ENCODE data around the gene LRRC42.
"Not testable (repeated sequence)": the region's sequence is repeated elsewhere in the genome, so short reads cannot be mapped to it uniquely, and the experiment has no call there.

Gene LRRC42

DNA sequence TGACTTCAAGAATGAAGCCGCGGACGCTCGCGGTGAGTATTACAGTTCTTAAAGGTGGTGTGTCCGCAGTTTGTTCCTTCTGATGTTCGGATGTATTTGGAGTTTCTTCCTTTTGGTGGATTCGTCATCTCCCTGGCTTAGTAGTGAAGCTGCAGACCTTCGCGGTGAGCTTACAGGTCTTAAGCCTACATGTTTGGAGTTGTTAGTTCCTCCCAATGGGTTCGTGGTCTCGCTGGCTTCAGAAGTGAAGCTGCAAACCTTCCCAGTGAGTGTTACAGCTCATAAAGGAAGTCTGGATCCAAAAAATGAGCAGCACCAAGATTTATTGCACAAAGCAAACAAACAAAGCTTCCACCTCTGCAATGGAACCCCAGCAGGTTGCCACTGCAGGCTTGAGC lies 57.1 kb downstream of the LRRC42 start:
- in situ Hi-C loops (cut with HindIII; ENCODE audit: low sequenced_read_pairs) = no loop called here

DNA sequence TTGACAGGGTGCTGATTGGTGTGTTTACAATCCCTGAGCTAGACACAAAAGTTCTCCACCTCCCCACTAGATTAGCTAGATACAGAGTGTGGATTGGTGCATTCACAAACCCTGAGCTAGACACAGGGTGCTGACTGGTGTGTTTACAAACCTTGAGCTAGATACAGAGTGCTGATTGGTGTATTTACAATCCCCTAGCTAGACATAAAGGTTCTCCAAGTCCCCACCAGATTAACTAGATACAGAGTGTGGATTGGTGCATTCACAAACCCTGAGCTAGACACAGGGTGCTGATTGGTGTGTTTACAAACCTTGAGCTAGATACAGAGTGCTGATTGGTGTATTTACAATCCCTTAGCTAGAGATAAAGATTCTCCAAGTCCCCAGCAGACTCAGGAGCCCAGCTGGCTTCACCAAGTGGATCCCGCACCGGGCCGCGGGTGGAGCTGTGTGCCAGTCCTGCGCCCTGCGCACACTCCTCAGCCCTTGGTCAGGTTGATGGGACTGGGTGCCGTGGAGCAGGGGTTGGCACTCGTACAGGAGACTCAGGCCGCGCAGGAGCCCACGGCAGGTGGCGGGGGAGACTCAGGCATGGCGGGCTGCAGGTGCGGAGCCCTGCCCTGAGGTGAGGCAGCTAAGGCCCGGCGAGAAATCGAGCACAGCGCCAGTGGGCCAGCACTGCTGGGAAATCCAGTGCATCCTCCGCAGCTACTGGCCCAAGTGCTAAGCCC lies 57.8 kb downstream of the LRRC42 start:
- in situ Hi-C loops (cut with HindIII; ENCODE audit: low sequenced_read_pairs) = not testable (repeated sequence)

DNA sequence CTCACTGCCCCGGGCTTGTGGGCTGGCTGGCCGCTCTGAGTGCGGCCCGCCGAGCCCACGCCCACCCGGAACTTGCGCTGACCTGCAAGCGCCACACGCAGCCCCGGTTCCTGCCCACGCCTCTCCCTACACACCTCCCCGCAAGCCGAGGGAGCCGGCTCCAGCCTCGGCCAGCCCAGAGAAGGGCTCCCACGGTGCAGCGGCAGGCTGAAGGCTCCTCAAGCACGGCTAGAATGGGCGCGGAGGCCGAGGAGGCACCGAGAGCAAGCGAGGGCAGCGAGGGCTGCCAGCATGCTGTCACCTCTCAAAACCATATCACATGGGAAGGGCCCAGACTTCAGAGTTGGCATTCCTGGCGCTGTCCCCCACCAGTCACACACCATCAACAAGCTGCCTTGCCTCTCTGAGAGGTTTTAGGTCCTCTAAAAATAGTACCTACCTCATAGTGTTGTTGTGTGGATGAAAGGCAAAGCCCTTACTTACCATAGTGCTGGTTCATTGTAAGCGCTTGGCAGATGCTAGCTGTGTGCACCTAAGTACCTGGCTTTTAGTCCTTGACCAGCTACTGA lies 58.4 kb downstream of the LRRC42 start:
- in situ Hi-C loops (cut with HindIII; ENCODE audit: low sequenced_read_pairs) = no loop called here

DNA sequence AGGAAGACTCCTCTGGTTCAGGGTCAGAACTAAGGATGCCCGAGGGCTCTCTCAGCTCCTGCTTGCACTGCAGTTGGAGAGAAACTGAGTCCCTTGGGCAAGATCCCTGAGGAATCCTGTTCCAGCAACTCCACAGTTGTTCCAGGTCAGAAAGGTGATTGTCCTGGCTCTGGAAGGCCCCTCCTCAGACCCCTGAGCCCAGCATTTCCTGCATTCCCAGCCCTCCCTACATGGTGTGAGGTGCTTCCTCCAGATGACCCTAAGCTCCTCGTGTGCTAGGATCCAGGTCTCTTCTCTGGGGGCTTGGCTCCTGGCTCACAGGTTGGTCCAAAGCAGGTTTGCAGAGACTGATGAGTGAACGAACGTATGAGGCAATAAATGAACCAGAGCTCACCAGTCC lies 60.4 kb downstream of the LRRC42 start:
- in situ Hi-C loops (cut with HindIII; ENCODE audit: low sequenced_read_pairs) = no loop called here

DNA sequence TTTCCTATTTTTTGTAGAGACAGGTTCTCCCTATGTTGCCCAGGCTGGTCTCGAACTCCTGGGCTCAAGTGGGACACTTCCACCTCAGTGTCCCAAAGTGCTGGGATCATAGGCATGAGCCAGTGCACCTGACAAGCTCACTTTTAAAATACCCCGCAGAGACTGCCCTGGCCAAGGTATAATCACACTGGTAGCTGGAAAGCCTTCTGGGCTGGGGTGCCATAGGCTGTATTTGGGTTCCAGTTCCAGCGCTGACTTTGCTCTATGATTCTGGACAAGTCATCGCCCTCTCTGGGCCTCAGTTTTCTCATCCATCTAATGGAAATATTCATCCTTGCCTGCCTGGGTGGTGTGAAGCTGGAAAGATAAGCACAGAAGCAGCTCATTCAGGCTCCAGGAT lies 61.5 kb downstream of the LRRC42 start:
- in situ Hi-C loops (cut with HindIII; ENCODE audit: low sequenced_read_pairs) = no loop called here

DNA sequence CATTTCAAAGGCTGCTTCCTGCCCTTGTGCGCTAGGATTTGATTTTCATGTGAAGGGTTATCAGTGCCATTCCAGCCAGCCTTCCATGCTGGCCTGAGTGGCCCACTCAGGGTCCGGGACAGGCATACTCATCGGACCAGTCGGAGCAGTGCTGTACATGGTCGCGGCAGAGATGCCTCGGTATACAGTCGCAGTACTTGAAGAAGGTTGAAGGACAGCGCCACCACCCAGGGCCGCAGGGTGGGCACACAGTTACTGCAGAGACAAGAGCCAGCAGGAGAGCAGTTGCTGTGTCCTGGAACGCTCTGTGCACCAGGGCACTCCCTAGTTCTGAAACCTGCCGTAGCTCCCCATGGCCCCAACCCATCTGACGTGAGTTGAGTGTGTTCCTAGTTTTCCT lies 62.7 kb downstream of the LRRC42 start:
- in situ Hi-C loops (cut with HindIII; ENCODE audit: low sequenced_read_pairs) = no loop called here

DNA sequence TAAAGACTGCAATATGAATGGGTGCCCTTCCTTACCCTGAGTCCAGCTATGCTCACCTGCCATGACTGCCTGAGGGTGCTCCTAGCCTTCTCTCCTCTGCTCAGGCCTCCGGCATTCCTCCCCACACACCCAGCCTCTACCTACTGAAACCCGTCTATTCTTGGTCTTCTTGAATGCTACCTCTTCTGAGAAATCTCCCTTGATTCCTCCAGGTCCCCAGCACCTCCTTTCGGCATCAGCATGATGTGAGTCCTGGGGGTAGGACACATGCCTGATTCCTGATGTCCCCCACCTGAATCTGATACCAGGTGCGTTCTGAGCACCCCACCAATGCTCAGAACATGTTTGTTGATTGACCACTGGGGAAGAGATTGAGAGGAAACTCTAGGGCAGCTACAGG lies 63.3 kb downstream of the LRRC42 start:
- in situ Hi-C loops (cut with HindIII; ENCODE audit: low sequenced_read_pairs) = no loop called here

DNA sequence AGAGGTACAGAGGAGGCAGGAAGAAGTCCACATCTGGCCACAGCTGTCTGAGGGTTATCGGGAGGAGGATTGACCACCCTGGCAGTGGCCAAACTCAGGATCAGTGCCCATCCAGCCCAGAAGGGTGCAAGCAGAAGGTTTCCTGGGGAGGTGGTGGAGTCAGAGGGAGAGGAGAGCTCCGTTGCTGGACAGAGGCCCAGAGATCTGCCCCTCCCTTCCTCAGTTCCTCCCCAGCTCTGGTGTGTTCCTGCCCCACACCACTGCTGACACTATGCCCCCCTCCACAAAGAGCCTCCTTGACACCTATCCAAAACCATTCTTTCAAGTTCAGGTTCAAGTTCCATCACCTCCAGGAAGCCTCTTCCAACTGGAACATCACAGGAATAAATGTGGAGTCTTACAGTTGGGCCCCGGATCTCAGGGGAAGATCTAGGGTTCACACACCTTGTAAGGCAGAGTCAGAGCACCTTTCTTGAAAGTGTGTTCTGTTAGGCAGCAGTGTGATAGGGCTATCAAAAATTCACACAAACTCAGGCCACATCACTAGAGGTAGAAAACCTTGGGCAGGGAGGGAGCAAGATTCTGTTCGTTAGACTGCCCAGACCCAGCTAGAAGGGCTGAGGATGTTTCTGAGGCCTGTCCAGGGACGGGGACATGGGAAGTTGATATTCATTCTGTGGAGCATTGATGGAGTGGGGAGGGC lies 64.4 kb downstream of the LRRC42 start:
- in situ Hi-C loops (cut with HindIII; ENCODE audit: low sequenced_read_pairs) = no loop called here

DNA sequence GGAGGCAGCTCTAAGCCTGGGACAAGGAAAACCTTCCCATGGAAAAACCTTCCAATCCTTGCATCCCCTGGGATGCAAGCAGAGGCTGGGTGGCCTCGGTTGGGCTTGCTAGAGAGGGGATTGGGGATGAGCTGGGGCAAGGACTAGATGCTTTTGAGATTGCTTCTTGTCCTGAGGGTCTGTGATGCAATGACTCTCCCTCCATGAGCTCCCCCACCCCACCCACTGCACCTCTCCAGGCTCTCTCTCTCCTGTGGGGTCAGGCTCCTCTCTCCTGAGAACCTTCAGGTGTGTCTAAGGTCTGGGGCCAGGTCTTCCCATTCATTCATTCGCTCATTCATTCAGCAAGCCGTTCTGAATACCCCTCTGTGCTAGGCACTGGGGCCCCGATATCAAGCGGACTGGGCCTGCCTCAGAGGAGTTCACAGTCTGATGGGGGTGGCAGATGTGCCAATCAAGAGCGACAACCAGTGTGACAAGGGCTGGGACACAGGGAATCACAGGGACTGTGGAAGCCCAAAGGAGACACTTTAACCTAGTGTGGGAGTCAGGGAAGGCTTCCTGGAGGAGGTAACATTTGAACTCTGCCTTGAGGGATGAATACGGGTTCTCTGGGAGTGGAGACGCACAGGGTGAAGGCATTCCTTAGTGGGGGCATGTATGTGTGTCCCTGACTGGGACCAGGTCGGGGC lies 65.3 kb downstream of the LRRC42 start:
- in situ Hi-C loops (cut with HindIII; ENCODE audit: low sequenced_read_pairs) = no loop called here

DNA sequence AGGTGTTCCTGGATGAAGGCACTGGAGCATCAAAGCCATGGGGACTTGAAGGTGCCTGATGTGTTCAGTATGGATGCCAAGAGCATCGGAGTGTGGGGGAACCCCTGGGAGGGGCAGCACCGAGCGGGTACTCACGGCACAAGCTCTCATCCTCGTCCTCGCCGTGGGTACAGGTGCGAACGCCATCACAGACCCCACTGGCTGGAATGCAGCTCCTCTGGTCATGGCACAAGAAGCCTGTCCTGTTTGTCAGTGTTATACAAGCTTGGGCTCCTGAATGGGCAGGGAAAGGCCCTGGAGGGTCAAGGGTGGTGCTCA lies 65.8 kb downstream of the LRRC42 start:
- in situ Hi-C loops (cut with HindIII; ENCODE audit: low sequenced_read_pairs) = no loop called here

DNA sequence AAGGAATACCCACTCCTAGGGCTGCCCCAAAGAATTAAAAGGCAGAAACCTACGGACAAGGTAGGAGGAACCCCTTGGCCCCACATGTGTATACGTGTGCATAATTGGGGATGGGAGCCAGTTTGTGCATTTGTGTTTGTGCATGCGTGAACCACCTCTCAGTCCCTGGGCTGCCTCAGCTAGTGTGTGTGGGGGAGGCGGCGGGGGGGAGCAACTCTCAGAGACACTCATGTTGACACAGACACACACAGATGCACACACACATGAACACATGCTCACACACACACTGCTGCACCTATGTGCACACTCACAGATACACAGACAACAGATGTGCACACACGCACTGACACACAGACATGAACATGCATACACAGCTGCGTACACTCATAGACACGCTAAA lies 66.7 kb downstream of the LRRC42 start:
- in situ Hi-C loops (cut with HindIII; ENCODE audit: low sequenced_read_pairs) = no loop called here

DNA sequence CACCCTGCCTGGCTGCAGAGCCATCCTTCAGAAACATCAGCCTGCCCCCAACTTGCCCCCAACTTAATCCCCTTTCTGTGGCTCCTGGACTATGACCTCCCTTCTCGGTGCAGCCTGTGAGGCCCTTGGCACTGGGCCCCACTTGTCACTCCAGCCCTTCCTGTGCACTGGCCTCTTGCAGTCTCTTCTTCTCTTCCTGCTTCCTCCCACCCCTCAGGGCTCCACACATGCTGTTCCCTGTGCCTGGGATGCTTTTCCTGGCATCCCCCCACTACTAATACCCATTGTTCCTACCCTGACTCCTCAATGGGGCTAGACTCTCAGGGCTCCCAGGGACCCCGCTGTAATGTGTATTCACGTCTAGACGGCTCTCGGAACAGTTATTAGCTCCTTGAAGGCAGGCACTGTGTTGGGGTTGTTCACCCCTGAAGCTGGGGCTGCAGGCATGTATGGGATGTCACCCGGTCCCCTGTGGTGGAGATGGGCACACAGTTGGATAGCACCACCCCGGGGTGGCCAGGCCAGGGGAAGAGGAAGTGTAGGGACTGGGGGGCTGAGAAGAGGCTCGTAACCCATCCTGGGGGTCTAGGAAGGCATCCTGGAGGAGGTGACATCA lies 67.4 kb downstream of the LRRC42 start:
- in situ Hi-C loops (cut with HindIII; ENCODE audit: low sequenced_read_pairs) = no loop called here

DNA sequence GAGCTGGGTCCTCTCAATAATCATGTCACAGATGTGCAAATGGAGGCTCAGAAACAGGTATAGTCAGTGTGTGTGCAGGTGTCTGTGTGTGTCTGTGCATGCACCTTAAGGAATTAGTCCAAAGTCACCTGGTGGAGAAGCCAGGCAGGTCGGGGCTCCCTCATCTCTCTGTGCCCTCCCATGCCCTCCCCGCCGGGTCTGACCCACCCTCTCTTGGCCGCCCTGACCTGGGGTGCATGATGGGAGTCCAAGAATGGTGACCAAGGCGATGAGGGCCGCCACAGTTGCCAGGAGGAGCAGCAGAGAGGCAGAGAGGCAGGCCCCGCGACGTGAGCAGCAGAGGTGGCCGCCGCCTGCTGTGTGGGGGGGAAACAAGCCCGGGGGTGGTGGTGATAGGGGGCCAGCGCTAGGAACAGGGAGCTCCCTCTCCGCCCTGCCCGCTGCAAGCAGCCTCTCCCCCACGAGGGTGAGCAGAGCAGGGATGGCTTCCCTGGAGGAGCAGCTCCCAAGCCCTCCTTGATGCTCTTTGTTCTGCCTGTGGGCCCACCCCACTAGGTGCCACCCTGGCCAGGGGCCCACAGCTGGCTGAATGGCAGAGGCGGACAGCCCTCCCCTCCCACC lies 68.0 kb downstream of the LRRC42 start:
- in situ Hi-C loops (cut with HindIII; ENCODE audit: low sequenced_read_pairs) = no loop called here

DNA sequence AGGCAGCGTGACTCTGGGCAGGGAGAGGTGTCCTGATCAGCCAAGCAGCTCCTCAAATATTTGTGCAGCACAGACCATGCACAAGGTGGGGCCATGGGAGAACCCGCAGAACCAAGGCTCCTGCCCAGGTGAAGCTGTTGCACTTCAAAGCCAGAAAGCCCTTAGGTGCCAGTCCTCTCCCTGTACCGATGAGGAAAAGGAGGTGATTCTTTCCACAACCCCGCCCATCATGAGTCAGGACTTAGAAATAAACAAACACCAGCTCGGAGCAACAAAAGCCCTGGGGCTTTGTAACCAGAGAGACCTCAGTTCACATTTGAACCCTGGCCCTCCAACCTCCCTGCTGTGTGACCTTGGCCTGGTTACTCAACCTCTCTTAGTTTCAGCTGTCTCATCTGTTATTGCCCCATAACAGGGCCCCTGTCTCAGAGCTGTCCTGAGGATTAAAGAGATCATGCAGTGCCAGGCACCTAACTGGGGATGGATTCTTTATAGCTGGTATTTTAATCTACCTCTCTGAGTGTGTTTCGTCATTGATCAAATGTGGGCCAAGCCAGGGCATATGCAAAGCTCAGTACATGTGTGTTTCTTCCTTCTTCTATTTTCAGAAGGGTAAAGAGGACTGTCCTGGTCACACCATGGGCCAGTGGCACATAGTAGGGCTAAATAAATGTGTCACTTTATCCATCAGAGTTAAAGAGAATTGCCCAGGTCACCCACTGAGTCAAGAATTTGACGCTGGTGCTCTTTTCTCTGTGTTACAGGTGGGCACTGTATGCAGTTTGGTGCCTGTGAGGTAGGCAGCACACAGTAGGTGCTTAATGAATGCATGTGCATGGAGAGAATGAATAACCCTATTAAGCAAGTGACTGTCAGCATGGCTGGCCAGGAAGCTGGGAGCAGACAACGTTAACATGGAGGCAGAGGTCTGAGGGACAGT lies 70.5 kb downstream of the LRRC42 start:
- in situ Hi-C loops (cut with HindIII; ENCODE audit: low sequenced_read_pairs) = no loop called here
